Stimulated activated CD4-positive, alpha-beta T cell treated with anti-CD3 and anti-CD28 coated beads, Interleukin-1b, Interleukin-23, amount 100 ng/mL, for 24 hours (primary cell): Measurements from ENCODE around the gene GNG3.
A peak's percentile ranks its signal among the peaks of the same experiment; 100 is the strongest.
"Not testable (repeated sequence)": the region's sequence is repeated elsewhere in the genome, so short reads cannot be mapped to it uniquely, and the experiment has no call there.

Experiments used
- DNase-seq, 4 experiments: peaks; one replicate each; pipeline ENCODE4 v3.0.0-alpha.2; 2020; ENCODE audit warnings: low read depth in 4 of 4, low spot score in 1 of 4

Gene GNG3

DNA sequence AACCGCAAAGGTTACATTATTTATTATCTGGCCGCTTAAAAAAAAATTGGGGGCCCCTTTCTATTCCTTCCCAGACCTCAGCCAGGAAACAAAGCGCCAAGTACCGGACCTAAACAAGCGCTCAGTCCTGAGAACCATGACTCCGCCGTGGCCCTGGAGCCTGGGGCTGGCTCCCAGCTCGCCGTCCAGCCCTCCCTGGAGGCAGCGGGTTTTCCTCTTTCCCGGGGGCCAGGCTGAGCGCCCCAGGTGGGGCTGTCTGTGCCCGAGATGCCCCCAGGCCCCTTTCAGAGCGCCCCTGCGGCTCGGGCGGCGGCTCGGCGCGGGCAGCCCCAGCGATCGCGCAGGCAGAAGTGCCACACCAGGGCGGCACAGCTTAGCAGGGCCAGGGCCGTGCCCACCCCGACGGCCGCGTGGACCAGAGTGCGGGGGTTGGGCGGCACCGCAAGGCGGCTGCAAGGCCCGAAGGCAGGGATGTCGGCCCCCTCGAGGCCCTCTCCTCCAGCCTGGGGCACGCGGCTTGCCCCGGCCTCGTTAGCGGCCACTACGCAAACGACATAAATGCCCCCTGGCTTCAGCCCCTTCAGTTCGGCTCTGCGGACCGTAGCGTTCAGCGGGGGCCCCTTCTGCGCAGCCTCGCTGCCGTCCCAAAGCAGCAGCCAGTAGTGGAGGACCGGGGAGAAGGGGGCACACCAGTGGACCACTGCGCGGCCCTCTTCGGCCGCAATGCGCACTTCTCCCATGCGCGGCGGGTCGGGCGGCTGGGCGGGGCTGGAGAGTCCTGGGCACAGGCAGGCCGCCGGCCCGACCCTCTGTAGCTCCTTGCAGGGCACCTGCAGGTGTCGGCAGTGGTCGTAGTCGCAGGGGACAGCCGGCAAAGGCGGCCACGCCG lies 19.7 kb upstream of the GNG3 start:
- DNase-seq, result no peak

GRCh38 chr11:62688491-62688890 lies 19.0 kb upstream of the GNG3 start:
- DNase-seq, result no peak

- no peak for DNase-seq
Observed at GRCh38 chr11:62689421-62690183, 17.9 kb upstream of the GNG3 start, which contains the start of gene LRRN4CL. Gene LRRN4CL (minus strand): TSS chr11:62689530. CDS start chr11:62688508, 1,022 bp downstream.

DNA sequence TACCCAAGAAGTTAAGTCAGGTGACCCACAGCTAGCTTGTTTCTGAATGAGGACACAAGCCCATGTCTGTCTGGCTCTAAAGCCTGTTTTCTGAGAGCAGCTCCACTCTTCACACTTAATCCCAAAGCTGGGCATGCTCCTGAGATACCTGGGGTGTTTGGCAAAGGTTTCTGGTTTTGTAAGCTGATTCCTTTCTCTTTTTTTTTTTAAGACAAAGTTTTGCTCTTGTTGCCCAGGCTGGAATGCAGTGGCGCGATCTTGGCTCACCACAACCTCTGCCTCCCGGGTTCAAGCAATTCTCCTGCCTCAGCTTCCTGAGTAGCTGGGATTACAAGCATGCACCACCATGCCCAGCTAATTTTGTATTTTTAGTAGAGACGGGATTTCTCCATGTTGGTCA lies 13.9 kb upstream of the GNG3 start:
- DNase-seq, result not testable (repeated sequence)

GRCh38 chr11:62694455-62695167 lies 12.9 kb upstream of the GNG3 start:
- peak in 3 of 4 experiments; percentile 52 to 63 (median 62) for DNase-seq

DNA sequence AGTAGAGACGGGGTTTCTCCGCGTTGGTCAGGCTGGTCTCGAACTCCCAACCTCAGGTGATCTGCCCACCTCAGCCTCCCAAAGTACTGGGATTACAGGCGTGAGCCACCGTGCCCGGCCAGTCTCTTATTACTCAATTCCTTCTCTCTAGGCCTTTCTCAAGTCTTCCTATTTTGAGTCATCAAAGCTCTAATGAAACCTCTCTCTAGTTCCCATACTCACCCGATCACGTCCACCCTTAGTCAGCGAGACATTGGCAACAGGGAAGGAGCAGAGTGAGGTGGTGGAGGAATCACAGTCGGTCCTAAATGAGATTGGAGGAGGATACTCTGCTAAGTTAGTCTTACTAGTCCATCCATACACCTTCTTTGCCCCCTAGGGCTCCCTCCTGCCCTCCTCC lies 5.2 kb upstream of the GNG3 start:
- no peak for DNase-seq

- DNase-seq, result not testable (repeated sequence)
Observed at GRCh38 chr11:62703921-62704320, 3.6 kb upstream of the GNG3 start.

GRCh38 chr11:62705413-62705812 lies 2.1 kb upstream of the GNG3 start:
- DNase-seq, result no peak

- DNase-seq, result peak; percentile 87 to 94 (median 90)
Observed at GRCh38 chr11:62705880-62706849, 1.3 kb upstream of the GNG3 start.

- DNase-seq, result no peak
Observed at GRCh38 chr11:62706850-62707247, 627 bp upstream of the GNG3 start.

DNA sequence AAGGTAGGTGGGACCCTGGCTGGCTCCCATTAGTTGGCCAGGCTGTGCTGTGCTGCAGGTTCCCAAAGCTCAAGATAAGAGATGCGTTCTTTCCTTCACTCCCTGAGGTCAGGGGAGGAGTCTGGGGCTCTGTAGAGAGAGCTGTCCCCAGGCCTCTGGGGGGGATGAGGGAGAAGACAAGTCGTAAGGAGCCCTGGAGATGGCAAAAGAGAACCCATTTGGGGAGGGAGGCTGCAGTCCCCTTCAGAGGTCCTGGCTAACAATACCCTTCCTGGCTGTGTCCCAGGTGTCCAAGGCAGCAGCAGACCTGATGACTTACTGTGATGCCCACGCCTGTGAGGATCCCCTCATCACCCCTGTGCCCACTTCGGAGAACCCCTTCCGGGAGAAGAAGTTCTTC lies 916 bp downstream of the GNG3 start:
- no peak for DNase-seq

DNA sequence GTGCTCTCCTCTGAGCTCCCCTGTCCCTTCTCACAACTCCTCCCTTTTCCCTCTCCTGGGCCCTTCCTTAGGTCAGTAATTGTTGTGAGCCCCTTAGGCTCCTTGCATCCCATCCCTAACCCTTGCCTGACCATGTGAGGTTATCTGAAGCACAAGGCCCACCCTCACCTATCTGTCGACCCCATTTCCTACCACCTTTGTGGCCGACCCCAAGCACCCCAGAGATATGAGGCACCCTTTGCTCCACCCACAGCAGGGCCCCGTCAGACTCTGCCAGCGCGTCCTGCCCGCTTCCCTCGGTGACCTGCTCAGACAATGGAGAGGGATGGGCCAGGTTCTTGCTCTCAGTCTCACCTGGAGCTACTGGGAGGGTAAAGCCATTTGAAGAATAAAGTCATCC lies 1.3 kb downstream of the GNG3 start:
- peak in 3 of 4 experiments; percentile 18 to 37 (median 21) for DNase-seq

DNA sequence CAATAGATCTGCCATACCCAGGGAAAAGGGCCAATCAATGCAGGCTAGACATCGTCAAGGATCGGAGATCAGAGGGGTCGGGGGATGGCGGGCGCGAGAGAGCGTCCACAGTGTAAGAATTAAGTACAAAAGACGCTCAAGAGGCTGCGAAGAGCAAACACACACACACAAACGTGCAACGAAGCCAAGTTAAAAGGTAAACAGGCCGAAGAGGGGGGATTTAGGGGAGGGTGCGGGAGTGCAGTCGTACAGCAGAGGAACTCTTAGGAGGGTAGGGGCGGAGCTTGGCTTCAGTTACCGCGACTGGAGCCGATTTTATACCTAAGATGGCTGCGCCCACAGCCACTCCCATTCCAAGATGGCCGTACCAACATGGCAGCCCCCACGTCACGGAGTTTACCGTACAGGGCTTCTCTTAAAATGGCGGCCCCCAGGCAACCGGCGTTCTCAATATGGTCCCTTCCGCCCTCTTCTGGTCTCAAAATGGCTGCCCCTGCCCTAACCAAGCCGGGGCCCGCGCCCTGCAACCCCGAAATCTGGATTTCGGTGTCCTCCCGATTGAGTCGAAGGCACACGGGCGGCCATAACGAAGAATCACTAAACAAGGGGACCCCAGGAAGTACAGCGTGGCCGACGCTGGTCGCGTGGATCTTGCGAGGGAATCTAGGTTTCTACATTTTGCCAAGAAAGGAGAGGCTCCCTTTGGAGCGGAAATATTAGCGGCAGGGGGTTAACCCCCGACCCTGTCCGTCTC lies 1.9 kb downstream of the GNG3 start:
- peak; percentile 79 to 94 (median 88) for DNase-seq

GRCh38 chr11:62710001-62710345 lies 2.5 kb downstream of the GNG3 start:
- peak in 1 of 4 experiments; percentile 9 for DNase-seq

DNA sequence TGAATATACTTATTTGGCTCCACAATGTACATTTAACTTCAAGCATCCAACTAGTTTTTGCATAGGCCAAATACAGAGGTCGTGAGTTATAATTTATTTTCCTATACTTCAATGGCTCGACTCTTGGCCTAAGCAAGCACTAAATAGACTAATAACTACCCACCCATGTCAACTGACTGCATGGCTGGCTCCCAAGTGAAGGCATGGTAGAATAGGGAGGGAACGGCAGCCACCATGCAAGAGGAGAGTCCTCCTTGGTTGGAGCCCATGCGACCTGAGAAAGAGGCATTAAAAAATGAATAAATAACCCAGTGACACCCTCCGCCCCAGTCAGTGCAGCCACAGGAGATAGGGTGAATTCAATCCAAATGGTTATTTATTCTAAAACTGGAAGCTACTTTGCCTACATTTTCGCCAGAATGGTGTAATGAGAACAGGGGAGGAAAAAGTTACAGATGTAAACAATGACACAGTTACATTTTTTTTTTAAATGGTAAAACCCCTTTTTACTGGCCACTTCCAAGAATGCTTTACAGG lies 4.9 kb downstream of the GNG3 start:
- DNase-seq, result no peak

DNA sequence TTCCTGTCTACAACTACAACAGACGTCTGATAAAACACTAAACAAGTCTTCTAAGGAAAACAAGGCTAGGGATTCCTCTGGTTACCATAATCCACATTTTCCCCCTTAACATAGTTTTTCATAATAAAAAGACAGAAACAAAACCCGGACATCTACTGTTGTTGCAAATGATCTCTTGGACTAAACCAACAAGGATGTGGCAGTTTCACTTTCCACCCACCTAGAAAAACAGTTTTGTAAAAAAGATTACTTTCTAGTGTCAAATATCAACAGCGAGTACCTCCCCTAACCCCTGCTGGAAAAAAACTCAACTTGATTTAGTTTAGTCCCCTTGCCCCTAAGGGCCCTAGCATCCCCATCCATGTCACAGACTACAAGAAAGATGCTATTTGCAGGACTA lies 5.4 kb downstream of the GNG3 start:
- no peak for DNase-seq

DNA sequence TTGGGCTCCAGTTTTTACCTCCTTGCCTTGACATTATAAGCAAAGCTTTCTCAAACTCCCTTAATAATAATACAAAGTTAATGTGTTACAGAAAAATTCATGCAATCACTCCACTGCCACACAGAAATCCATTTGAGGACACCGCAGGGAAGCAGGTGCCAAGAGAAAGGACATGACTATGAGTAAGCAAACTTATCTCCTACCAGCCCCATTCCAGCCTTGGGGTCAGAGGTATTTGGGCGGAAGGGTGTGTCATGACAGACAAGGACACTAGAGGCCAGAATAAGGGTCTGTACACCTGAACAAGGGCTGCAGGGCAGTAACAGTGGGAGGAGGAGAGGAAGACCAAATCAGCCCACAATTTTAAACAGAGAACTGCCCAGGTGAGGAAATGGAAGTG lies 5.9 kb downstream of the GNG3 start:
- DNase-seq, result no peak

DNA sequence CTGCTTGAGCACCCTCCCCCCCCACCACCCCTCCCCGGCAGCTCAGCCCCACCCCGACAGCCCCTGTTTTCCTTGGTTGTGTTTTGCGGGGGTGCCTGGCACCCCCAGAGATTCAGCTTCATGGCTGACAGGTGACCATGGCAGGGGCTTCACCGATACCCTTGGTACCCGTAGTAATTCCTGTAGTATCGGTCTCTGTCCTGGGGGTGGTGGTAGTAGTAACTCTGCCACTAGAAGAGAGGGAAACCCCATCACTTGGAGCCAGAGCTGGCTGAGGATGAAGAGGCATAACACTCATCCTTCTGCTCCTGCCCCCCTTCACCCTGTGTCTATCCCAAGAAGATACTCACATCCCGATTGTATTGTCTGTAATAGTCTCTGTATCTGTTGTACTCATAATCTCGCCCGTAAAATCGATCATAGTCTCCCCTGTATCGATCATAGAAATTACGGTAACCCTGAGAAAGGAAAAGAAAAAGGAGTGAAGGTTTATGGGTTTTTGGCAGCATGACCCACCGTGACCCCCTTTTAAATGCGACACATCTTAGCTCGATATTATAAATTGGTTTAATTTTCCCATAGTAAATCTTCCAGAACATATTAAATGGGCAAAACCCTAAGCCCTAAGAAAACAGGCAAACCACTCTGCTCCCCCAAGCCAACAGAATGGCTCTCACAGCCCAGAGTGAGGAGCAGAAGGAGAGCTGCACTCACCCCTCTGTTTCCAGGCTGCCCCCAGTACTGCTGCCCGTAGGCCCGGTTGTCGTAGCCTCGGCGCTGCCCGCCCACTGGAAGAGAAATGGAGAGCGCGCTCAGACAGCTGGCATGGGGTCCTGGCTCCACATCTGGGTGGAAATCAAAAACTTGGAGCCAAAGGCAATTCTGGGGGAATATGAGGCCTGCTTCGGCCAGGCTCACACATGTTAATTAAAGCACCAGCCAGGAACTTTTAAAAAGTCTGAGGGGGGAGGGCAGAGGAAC lies 8.0 kb downstream of the GNG3 start:
- DNase-seq, result no peak
